Measurements from ENCODE around the gene KDM8. TPM values are rescaled to one million over a fixed set of nuclear protein-coding genes. Genes with fewer than 3 reads are reported as not detected.
A peak's percentile ranks its signal among the peaks of the same experiment; 100 is the strongest.

The KDM8 gene
- total RNA-seq, 1 experiment from 2014 or later = 5.0 TPM

DNA sequence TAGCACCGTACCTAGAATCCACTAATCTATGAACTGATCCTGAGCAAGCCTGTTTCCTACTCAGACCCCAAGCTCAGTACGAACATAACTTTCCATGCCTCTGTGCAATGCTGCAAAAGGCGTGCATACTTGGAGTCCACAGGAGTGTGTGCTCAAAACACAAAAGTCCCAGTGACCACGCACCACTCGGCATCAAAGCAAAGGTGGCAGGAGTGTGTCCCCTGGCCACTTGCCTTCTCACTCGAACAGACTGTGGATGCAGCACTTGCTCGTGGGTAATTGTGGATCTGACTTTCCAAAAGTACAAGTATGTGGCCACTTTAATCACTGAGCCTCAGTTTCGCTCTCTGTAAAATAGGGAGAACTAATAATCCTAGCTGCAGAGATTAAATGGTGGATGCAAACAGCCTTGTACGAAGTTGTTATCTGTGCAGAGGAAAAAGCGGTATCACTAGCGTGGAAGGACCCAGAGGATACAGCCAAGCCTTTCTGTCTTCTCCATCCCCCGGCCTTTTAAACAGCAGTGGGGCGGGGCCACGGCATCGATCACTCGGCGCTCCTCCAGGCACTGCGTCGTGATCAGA, 311 bp upstream of the KDM8 start:
- TF ChIP-seq EZH2phosphoT487 (IDR thresholded peaks at IDR 0.05; ENCODE audit: borderline replicate concordance, low read length) (no peak), EZH2 (IDR thresholded peaks at IDR 0.05; ENCODE audit: low read length, unreplicated experiment) (no peak)
- TF ChIP-seq, protein P1, sequence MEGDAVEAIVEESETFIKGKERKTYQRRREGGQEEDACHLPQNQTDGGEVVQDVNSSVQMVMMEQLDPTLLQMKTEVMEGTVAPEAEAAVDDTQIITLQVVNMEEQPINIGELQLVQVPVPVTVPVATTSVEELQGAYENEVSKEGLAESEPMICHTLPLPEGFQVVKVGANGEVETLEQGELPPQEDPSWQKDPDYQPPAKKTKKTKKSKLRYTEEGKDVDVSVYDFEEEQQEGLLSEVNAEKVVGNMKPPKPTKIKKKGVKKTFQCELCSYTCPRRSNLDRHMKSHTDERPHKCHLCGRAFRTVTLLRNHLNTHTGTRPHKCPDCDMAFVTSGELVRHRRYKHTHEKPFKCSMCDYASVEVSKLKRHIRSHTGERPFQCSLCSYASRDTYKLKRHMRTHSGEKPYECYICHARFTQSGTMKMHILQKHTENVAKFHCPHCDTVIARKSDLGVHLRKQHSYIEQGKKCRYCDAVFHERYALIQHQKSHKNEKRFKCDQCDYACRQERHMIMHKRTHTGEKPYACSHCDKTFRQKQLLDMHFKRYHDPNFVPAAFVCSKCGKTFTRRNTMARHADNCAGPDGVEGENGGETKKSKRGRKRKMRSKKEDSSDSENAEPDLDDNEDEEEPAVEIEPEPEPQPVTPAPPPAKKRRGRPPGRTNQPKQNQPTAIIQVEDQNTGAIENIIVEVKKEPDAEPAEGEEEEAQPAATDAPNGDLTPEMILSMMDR (conservative IDR thresholded peaks at IDR 0.05; ENCODE audit: low read depth, low read length) = no peak
- no peaks in the 10 kb centered on the region for H4K20me1 ChIP-seq (ENCODE audit: low read length)
- ATAC-seq (peak; percentile 76), DNase-seq (peak; percentile 78)
- H3F3A ChIP-seq (ENCODE audit: low read length, unreplicated experiment) = no peaks in the 10 kb centered on the region
- peaks cover 5% of the 10 kb centered on the region; the same call in 1 of the 2 replicates for H3K4me1 ChIP-seq (ENCODE audit: insufficient read depth, low read length)
- peak overlapping the region; percentile 86 for H3K27ac ChIP-seq (ENCODE audit: low read length)
- CTCF ChIA-PET = interaction anchor here (0.6 to 1.0 kb wide), 3 partner anchors 24 to 164 kb away, joined by 3 to 9 read pairs (median 3); no protein-coding TSS in a partner anchor
- H3K9me3 ChIP-seq (ENCODE audit: low read length) = no peaks in the 10 kb centered on the region
- H3K27me3 ChIP-seq (ENCODE audit: low read length) = no peaks in the 10 kb centered on the region
- H2AFZ ChIP-seq (ENCODE audit: low read length) = peak overlapping the region; percentile 95
- POLR2A ChIA-PET (ENCODE audit: unreplicated experiment) = interaction anchor here (1.0 kb wide), 1 partner anchor 347 kb away, joined by 3 read pairs; the partner anchor contains the start of genes GTF3C1 and KATNIP
- H3K4me3 ChIP-seq (ENCODE audit: low read length) = peak overlapping the region; percentile 77
- intact Hi-C loops (cut with micrococcal nuclease) = loop anchor here (5.0 kb wide), 1 partner anchor 46 kb away; no protein-coding TSS in a partner anchor
- no peaks in the 10 kb centered on the region for H3K36me3 ChIP-seq (ENCODE audit: low read depth, low read length)
- H3K4me2 ChIP-seq (ENCODE audit: low read length) = peak overlapping the region; percentile 84
- TSS peak; percentile 93 for BruUV-seq (replicated peaks)
- no peaks in the 10 kb centered on the region for H3K9me2 ChIP-seq (replicated peaks; ENCODE audit: low read length)
- H3K9ac ChIP-seq (ENCODE audit: low read length) = peak overlapping the region; percentile 94
- peaks cover 8% of the 10 kb centered on the region; the same call in 1 of the 2 replicates for H3K79me2 ChIP-seq (ENCODE audit: low read length)

DNA sequence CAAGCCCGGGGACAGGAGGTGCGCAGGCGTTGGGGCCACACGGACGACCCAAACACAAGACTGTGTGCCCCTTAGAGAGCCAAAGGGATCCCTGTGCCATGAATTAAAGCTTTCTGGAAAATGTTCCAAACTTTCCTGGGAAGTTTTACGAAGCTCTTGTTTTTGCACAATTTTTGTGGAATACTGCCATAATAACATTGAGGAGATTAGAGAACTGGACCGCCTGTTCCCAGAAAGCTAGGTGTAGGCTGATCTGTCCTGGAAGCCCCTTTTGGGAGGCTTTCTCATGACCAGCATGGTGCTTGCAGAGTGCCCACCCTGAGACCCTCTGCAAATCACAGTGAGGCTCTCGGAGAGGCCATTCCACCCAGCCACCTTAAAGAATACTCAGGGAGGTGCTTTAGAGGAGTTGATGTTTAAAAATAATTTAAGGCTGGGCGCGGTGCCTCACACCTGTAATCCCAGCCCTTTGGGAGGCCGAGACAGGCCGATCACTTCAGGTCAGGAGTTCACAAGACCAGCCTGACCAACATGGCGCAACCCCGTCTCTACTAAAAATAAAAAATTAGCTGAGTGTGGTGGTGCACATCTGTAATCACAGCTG, 1.1 kb downstream of the KDM8 start:
- ChIA-PET POLR2A (ENCODE audit: unreplicated experiment) (interaction anchor here (0.5 to 1.0 kb wide), 6 partner anchors 64 to 1905 kb away, joined by 3 to 8 read pairs (median 4); partner anchors contain the start of genes GTF3C1, KATNIP and NSMCE1), CTCF (interaction anchor here (1.0 kb wide), 1 partner anchor 35 kb away, joined by 3 read pairs; no protein-coding TSS in a partner anchor)
- peak overlapping the region; percentile 68 for H2AFZ ChIP-seq (ENCODE audit: low read length)
- no peaks in the 10 kb centered on the region for H3K36me3 ChIP-seq (ENCODE audit: low read depth, low read length)
- H3K27me3 ChIP-seq (ENCODE audit: low read length) = no peaks in the 10 kb centered on the region
- peaks cover 5% of the 10 kb centered on the region; the same call in 1 of the 2 replicates for H3K4me1 ChIP-seq (ENCODE audit: insufficient read depth, low read length)
- H3K4me2 ChIP-seq (ENCODE audit: low read length) = peak overlapping the region; percentile 83
- peak overlapping the region; percentile 77 for H3K4me3 ChIP-seq (ENCODE audit: low read length)
- no peaks in the 10 kb centered on the region for H3K9me2 ChIP-seq (replicated peaks; ENCODE audit: low read length)
- no peaks in the 10 kb centered on the region for H4K20me1 ChIP-seq (ENCODE audit: low read length)
- H3K9ac ChIP-seq (ENCODE audit: low read length) = peak overlapping the region; percentile 94
- DNase-seq (no peak), ATAC-seq (no peak)
- no peaks in the 10 kb centered on the region for H3K9me3 ChIP-seq (ENCODE audit: low read length)
- H3F3A ChIP-seq (ENCODE audit: low read length, unreplicated experiment) = no peaks in the 10 kb centered on the region
- intact Hi-C loops (cut with micrococcal nuclease) = loop anchor here (5.0 kb wide), 1 partner anchor 47 kb away; no protein-coding TSS in a partner anchor
- no peak for TF ChIP-seq EZH2 (IDR thresholded peaks at IDR 0.05; ENCODE audit: low read length, unreplicated experiment)
- TF ChIP-seq EZH2phosphoT487 (IDR thresholded peaks at IDR 0.05; ENCODE audit: borderline replicate concordance, low read length) = no peak
- TF ChIP-seq, protein P1 (conservative IDR thresholded peaks at IDR 0.05; ENCODE audit: low read depth, low read length) = no peak
- peak overlapping the region; percentile 8; the same call in 1 of the 2 replicates for H3K27ac ChIP-seq (ENCODE audit: low read length)
- TSS peak; percentile 81 for BruUV-seq (replicated peaks)
- peaks cover 8% of the 10 kb centered on the region; the same call in 1 of the 2 replicates for H3K79me2 ChIP-seq (ENCODE audit: low read length)
